ENCODE measurements around the gene GALK1.

DNA sequence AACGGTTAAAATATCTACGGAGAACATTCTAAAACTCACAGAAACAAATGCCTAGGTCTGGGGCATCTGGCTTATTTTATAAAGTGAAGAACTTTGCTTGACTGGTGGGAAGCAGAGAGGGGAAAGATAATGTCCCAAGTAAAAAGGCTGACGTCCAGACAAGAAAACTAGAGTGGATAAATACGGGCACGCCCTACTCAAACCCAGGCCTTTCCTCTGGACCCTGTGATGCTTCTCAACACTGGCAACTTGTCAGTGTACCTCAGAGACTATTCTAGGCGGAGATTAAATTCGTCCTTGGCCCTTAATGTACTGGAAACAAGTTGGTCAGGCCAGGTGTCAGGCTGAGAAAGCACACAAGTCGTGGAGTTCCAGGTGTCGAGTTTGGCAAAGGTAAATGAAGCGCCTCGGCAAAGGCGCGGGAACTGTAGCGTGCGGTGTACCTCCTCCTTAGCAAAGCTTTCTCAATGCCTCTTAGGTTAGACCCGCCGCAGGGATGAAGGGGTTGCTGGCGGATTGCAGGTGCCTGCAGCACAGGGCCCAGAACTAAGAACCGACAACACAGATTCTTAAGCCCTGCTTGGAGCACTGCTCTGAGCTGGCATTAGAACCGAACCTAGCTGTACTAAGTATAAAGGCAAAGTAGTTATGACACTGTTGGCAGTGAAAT, 18.9 kb upstream of the GALK1 start:
- TF ChIP-seq POLR2A (IDR thresholded peaks at IDR 0.05) (no peak), CTCF (IDR thresholded peaks at IDR 0.05) (no peak)

All from transverse colon (tissue), 3 donors.